ENCODE data around the gene NADK.

Gene NADK, protein sequence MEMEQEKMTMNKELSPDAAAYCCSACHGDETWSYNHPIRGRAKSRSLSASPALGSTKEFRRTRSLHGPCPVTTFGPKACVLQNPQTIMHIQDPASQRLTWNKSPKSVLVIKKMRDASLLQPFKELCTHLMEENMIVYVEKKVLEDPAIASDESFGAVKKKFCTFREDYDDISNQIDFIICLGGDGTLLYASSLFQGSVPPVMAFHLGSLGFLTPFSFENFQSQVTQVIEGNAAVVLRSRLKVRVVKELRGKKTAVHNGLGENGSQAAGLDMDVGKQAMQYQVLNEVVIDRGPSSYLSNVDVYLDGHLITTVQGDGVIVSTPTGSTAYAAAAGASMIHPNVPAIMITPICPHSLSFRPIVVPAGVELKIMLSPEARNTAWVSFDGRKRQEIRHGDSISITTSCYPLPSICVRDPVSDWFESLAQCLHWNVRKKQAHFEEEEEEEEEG

DNA sequence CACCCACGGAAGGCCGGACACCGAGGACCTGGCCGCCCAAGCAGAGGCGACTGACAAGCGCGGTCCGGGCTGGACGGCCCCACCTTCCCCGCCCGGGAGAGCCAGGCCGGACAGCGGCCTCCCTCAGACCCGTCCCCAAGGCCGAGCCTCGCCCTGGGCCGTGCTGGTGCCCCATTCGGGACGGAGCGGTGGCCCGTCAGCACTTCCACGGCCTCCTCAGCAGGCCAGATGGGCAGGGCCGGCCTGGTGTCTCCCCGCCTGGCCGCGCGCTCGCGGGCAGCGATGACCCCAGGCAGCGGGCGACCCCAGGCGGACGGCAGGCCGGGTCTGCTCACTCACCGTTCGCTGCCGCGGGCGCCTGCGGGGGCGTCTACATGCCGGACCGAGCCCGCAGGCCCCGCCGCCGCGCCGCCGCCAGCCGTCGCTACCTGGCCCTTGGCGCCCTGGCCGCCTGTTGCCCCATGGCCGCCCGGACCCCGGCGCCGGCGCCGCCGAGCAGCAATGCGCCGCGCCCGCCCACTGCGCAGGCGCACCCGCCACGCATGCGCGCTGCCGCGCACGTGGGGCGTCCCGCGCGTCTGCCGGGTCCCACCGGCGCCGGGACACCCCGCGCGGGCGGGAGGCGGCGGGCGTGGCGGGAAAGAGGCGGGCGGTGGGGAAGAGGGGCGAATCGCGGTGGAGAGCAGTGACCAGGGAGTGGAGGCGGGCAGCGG lies at the start of gene NADK:
Gene NADK (minus strand): TSS at position 521 of the 713 bp plus-strand sequence. CDS start 13,064 bp downstream, outside the sequence.
- H3K36me3 ChIP-seq (ENCODE audit: control insufficient read depth, insufficient read depth, low read length) = no peaks in the 10 kb centered on the region
- peaks cover 52% of the 10 kb centered on the region for H3K4me1 ChIP-seq (ENCODE audit: control insufficient read depth, insufficient read depth, low read length)
- H3K9me3 ChIP-seq (ENCODE audit: control insufficient read depth, insufficient read depth, low read depth, low read length) = no peaks in the 10 kb centered on the region
- H3K27me3 ChIP-seq (ENCODE audit: control insufficient read depth, insufficient read depth, low read length) = peaks cover 4% of the 10 kb centered on the region; the same call in 1 of the 2 replicates
- peak within 1 kb of the TSS; percentile 90 for H3K27ac ChIP-seq (ENCODE audit: low read depth, low read length)
- H3K4me3 ChIP-seq (ENCODE audit: low read depth, low read length) = peak within 1 kb of the TSS; percentile 95
- H3K9ac ChIP-seq (ENCODE audit: low read length) = peak within 1 kb of the TSS; percentile 90

DNA sequence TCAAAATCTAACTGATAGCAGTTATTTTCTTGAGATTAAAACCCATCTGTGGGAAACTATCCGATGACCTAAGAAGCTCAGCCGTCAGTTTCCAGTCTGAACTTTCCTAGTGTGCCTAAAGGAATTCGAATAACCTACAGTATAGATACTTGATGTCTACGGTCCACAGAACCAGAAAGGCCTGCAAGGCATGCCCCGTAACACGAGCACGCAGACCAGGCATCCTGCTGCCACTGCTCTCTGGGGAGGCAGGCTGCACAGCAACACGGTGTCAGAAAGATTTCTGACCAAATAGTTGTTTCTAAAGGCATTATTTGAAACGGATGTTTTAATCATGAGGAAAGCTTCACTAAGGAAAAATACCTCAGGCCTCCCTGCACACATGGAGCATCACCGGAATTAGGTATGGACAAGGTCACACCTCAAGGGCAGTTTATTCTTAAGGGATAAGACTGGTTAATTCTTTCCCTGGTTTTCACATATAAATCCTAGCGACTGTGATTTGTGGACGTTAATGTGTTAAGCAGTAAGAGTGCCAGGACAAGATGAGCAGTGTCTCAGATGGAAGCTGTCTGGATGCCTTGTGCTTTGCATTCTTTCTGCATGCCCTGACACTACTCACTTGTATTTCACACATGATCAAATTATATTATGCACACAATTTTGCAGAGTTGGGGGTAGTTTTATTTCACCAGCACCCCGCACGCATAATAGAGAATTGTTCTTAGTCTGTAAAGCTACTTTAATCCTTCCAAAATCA lies 49.0 kb upstream of the NADK start:
- H3K27ac ChIP-seq (ENCODE audit: low read depth, low read length) = 0 out of 2 replicates have a peak overlapping the region, but pooled peaks have one; percentile 5
- peaks cover 50% of the 10 kb centered on the region for H3K36me3 ChIP-seq (ENCODE audit: control insufficient read depth, insufficient read depth, low read length)
- H3K9ac ChIP-seq (ENCODE audit: low read length) = no peak overlapping the region
- H3K9me3 ChIP-seq (ENCODE audit: control insufficient read depth, insufficient read depth, low read depth, low read length) = no peaks in the 10 kb centered on the region
- peaks cover 14% of the 10 kb centered on the region for H3K4me1 ChIP-seq (ENCODE audit: control insufficient read depth, insufficient read depth, low read length)
- H3K4me3 ChIP-seq (ENCODE audit: low read depth, low read length) = no peak overlapping the region
- H3K27me3 ChIP-seq (ENCODE audit: control insufficient read depth, insufficient read depth, low read length) = no peaks in the 10 kb centered on the region

DNA sequence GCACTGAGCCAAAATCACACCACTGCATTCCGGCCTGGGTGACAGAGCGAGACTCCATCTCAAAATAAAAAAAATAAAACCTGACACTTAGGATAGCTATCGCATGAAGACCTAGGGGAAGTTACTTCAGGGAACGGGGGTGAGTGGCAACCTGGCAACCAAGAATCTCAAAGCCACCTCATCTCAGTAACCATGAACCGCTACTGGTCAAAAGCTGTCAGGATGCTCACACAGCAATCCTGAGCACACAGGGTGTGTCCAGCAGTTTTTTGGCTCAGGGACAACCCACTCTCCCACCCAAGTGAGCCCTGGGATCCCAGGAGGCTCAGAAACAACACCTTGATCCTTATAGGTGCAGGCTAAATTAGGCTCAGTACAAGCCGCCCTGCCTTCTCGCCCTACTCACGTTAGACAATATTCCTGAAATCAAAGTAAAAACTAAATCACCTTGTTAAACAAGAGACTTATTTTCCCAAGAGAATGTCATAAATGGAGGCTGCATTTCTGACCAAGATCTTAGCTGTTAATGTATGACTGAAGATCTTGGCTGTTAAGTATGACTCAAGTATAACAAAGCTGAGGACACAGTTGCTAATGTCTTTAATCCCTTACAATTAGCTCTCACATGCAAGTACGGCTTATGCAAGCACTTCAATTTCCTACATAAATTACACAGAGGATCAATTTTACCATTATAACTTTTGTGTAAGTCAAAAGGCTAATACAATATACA lies 48.3 kb upstream of the NADK start:
- Histone ChIP-seq H3K27me3 (ENCODE audit: control insufficient read depth, insufficient read depth, low read length) (no peaks in the 10 kb centered on the region), H3K9me3 (ENCODE audit: control insufficient read depth, insufficient read depth, low read depth, low read length) (no peaks in the 10 kb centered on the region), H3K9ac (ENCODE audit: low read length) (no peak overlapping the region), H3K4me1 (ENCODE audit: control insufficient read depth, insufficient read depth, low read length) (peaks cover 14% of the 10 kb centered on the region), H3K36me3 (ENCODE audit: control insufficient read depth, insufficient read depth, low read length) (peaks cover 49% of the 10 kb centered on the region), H3K4me3 (ENCODE audit: low read depth, low read length) (no peak overlapping the region), H3K27ac (ENCODE audit: low read depth, low read length) (no peak overlapping the region; the same call in 1 of the 2 replicates)

DNA sequence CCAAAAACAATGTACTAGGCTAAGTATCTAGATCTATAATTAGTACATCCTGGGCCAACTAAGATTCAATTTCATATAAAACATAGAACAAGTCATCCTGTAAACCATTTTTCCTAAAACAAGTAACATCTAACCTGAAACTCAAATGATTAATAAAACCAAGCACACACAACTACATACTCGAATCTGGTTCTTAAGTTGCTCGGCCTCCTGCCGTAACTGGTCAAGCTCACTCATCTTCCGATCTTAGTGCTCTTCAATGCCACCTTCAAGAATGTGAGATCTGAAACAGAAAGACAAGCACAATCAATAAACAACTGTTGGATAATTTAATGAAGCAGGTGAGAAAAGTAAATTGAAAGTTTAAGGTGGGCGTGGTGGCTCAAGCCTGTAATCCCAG lies 46.9 kb upstream of the NADK start:
- Histone ChIP-seq H3K9ac (ENCODE audit: low read length) (no peak overlapping the region), H3K27me3 (ENCODE audit: control insufficient read depth, insufficient read depth, low read length) (no peaks in the 10 kb centered on the region), H3K4me3 (ENCODE audit: low read depth, low read length) (no peak overlapping the region), H3K9me3 (ENCODE audit: control insufficient read depth, insufficient read depth, low read depth, low read length) (no peaks in the 10 kb centered on the region), H3K36me3 (ENCODE audit: control insufficient read depth, insufficient read depth, low read length) (peaks cover 55% of the 10 kb centered on the region), H3K4me1 (ENCODE audit: control insufficient read depth, insufficient read depth, low read length) (peaks cover 14% of the 10 kb centered on the region), H3K27ac (ENCODE audit: low read depth, low read length) (no peak overlapping the region)

DNA sequence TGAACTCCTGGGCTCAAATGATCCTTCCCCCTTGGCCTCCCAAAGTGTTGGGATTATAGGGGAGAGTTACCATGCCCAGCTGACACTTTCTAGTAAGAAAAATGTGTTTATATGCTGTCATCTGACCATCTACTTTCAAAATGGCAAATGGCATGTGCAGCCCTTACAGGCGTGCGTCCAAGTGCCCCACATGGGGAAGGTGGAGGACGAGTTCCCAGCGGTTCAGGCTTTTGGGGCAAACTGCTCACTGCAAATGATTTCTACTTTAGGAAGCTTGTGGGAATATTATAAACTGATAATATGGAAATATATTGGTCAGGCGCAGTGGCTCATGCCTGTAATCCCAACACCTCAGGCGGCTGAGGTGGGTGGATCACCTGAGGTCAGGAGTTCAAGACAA lies 41.5 kb upstream of the NADK start:
- Histone ChIP-seq H3K27me3 (ENCODE audit: control insufficient read depth, insufficient read depth, low read length) (no peaks in the 10 kb centered on the region), H3K9ac (ENCODE audit: low read length) (no peak overlapping the region), H3K27ac (ENCODE audit: low read depth, low read length) (no peak overlapping the region), H3K4me3 (ENCODE audit: low read depth, low read length) (no peak overlapping the region), H3K9me3 (ENCODE audit: control insufficient read depth, insufficient read depth, low read depth, low read length) (no peaks in the 10 kb centered on the region), H3K36me3 (ENCODE audit: control insufficient read depth, insufficient read depth, low read length) (peaks cover 66% of the 10 kb centered on the region), H3K4me1 (ENCODE audit: control insufficient read depth, insufficient read depth, low read length) (no peaks in the 10 kb centered on the region)

DNA sequence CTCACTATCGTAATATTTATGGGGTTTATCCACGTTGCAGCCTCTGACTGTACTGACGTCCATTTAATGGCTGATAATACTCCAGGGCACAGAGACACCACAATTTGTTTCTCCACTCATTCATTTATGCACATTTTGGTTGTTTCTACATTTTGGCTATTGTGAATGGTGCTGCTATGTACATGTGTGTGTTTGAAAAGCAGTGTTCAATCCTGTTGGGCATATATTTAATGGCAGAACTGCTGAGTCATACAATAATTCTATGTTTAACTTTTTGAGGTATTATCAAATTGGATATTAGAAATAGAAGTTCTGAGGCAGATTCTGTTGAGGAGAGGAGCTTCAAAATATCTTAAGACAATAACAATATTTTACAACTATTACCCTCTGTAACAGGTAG lies 39.0 kb upstream of the NADK start:
- no peaks in the 10 kb centered on the region for H3K9me3 ChIP-seq (ENCODE audit: control insufficient read depth, insufficient read depth, low read depth, low read length)
- no peak overlapping the region for H3K4me3 ChIP-seq (ENCODE audit: low read depth, low read length)
- no peaks in the 10 kb centered on the region for H3K4me1 ChIP-seq (ENCODE audit: control insufficient read depth, insufficient read depth, low read length)
- H3K36me3 ChIP-seq (ENCODE audit: control insufficient read depth, insufficient read depth, low read length) = peaks cover 72% of the 10 kb centered on the region
- no peaks in the 10 kb centered on the region for H3K27me3 ChIP-seq (ENCODE audit: control insufficient read depth, insufficient read depth, low read length)
- no peak overlapping the region for H3K27ac ChIP-seq (ENCODE audit: low read depth, low read length)
- H3K9ac ChIP-seq (ENCODE audit: low read length) = no peak overlapping the region

DNA sequence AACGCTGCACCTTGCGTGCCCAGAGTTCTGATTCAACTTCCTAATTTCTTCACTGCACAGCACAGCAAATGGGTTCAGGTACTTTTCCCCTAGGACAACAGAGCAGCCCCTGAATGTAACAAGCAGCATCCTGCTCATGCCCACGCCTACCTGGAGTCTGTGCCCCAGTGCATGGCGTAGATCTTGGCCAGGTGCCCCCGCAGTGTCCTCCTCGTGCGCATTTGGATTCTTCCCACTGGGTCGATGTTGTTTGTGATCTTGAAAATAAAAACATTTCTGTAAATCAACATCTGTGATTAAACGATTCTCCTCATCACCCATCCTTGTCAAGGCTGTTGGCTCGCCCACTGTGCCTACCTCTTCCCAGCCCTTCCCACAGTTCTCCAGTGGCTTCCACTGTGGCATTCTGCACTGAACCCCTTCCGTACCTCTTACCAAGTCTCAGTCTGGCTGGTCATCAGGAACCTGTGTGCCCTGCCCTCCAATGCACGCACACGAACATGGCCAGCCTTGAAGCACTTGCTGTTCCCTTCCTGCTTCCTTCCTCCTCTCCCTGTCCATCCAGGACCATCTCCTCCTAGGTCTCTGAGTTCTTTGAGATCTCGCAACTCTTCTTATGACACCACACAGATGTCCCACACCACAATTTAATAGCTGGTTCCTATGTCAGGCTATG lies 37.5 kb upstream of the NADK start:
- H3K36me3 ChIP-seq (ENCODE audit: control insufficient read depth, insufficient read depth, low read length) = peaks cover 69% of the 10 kb centered on the region
- H3K27me3 ChIP-seq (ENCODE audit: control insufficient read depth, insufficient read depth, low read length) = no peaks in the 10 kb centered on the region
- no peak overlapping the region for H3K4me3 ChIP-seq (ENCODE audit: low read depth, low read length)
- H3K9ac ChIP-seq (ENCODE audit: low read length) = no peak overlapping the region
- H3K9me3 ChIP-seq (ENCODE audit: control insufficient read depth, insufficient read depth, low read depth, low read length) = no peaks in the 10 kb centered on the region
- no peaks in the 10 kb centered on the region for H3K4me1 ChIP-seq (ENCODE audit: control insufficient read depth, insufficient read depth, low read length)
- H3K27ac ChIP-seq (ENCODE audit: low read depth, low read length) = no peak overlapping the region

DNA sequence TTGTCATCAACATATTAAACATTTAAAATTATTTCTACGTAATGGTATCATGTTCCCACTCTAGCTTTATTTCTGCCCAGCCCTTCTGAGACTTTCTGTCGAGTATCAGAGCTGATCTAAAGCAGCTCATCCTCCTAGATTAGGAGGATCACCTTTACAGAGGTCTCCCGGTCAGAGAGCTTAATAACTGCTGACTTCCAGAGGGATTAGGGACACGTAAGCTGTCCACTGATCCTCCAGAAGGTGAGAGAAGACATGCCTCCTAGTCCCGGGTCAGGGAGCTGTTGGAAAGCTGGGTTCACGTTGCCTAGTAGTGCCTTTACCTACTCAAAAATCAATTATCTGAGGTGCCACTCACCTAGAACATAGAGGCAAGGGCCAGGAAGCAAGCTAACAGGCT lies 31.2 kb upstream of the NADK start:
- H3K4me1 ChIP-seq (ENCODE audit: control insufficient read depth, insufficient read depth, low read length) = no peaks in the 10 kb centered on the region
- H3K36me3 ChIP-seq (ENCODE audit: control insufficient read depth, insufficient read depth, low read length) = peaks cover 83% of the 10 kb centered on the region
- H3K9me3 ChIP-seq (ENCODE audit: control insufficient read depth, insufficient read depth, low read depth, low read length) = no peaks in the 10 kb centered on the region
- H3K9ac ChIP-seq (ENCODE audit: low read length) = no peak overlapping the region
- H3K27me3 ChIP-seq (ENCODE audit: control insufficient read depth, insufficient read depth, low read length) = no peaks in the 10 kb centered on the region
- H3K4me3 ChIP-seq (ENCODE audit: low read depth, low read length) = no peak overlapping the region
- H3K27ac ChIP-seq (ENCODE audit: low read depth, low read length) = no peak overlapping the region

DNA sequence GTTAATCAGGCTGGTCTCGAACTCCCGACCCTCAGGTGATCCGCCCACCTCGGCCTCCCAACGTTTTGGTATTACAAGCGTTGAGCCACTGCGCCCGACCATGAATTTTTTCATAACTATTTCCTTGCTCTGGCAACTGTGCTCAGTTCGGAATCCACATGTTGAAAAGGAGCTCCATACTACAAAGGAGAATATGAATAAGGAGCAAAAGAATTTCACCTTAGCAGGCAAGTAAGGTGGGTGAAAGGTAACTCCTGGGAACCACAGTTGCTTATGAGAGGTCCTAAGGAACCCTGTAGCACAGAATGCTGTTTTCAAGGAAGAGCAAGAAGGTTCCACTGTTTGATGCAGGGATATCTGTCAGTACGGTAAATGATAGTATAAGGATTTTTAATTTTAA lies 29.9 kb upstream of the NADK start:
- H3K27me3 ChIP-seq (ENCODE audit: control insufficient read depth, insufficient read depth, low read length) = no peaks in the 10 kb centered on the region
- no peaks in the 10 kb centered on the region for H3K9me3 ChIP-seq (ENCODE audit: control insufficient read depth, insufficient read depth, low read depth, low read length)
- H3K9ac ChIP-seq (ENCODE audit: low read length) = no peak overlapping the region
- no peak overlapping the region for H3K27ac ChIP-seq (ENCODE audit: low read depth, low read length)
- H3K4me3 ChIP-seq (ENCODE audit: low read depth, low read length) = no peak overlapping the region
- H3K36me3 ChIP-seq (ENCODE audit: control insufficient read depth, insufficient read depth, low read length) = peaks cover 80% of the 10 kb centered on the region
- no peaks in the 10 kb centered on the region for H3K4me1 ChIP-seq (ENCODE audit: control insufficient read depth, insufficient read depth, low read length)

DNA sequence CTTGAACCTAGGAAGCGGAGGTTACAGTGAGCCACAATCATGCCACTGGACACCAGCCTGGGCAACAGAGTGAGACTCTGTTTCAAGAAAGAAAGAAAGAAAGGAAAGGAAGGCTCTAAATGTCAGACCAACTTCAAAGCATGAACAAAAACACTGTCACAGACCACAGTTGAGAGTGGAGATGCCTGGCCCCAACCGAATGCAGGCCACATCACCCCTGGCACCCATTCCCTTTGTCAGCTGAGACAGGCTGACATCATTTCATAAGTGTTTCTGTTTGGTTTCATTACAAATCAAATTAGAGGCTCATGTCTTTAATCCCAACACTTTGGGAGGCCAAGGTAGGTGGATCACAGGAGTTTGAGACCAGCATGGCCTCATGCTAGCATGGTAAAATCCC lies 28.6 kb upstream of the NADK start:
- no peak overlapping the region for H3K9ac ChIP-seq (ENCODE audit: low read length)
- H3K36me3 ChIP-seq (ENCODE audit: control insufficient read depth, insufficient read depth, low read length) = peaks cover 82% of the 10 kb centered on the region
- no peaks in the 10 kb centered on the region for H3K4me1 ChIP-seq (ENCODE audit: control insufficient read depth, insufficient read depth, low read length)
- no peaks in the 10 kb centered on the region for H3K27me3 ChIP-seq (ENCODE audit: control insufficient read depth, insufficient read depth, low read length)
- H3K4me3 ChIP-seq (ENCODE audit: low read depth, low read length) = no peak overlapping the region
- H3K9me3 ChIP-seq (ENCODE audit: control insufficient read depth, insufficient read depth, low read depth, low read length) = no peaks in the 10 kb centered on the region
- no peak overlapping the region for H3K27ac ChIP-seq (ENCODE audit: low read depth, low read length)
